CD14-positive monocyte (primary cell): ENCODE results near the gene DPH1. TPM values are rescaled to one million over a fixed set of nuclear protein-coding genes. Genes with fewer than 3 reads are reported as not detected.

Source experiments
- DNase-seq, 3 donors: peaks; one replicate each; pipeline ENCODE4 v3.0.0-alpha.2; 2011 to 2022
- H2AFZ ChIP-seq: 2 replicates; pipeline ENCODE4 v1.6.0; 2012; ENCODE audit warnings: mild to moderate bottlenecking, low read depth, low read length, inconsistent platforms; ENCODE audit not compliant: insufficient read depth, poor library complexity, severe bottlenecking
- H3K27ac ChIP-seq, 2 donors: 1 replicate in 1 of 2; 2 replicates in 1 of 2; pipeline ENCODE4 v1.5.1; 2012 to 2013; ENCODE audit warnings: low read length in 2 of 2, control low read depth in 1 of 2, inconsistent platforms in 1 of 2, low read depth in 1 of 2, mild to moderate bottlenecking in 1 of 2
- H3K27me3 ChIP-seq, 2 donors: one replicate each; pipeline versions ENCODE4 v1.6.0 to v1.6.1; 2011 to 2013; ENCODE audit warnings: low read length in 2 of 2; ENCODE audit not compliant: control insufficient read depth in 2 of 2, insufficient read depth in 2 of 2
- H3K36me3 ChIP-seq, 2 donors: replicated peaks in 1 of 2; 1 replicate in 1 of 2; 2 replicates in 1 of 2; pipeline versions ENCODE4 v1.5.1 to v1.6.1; 2012 to 2013; ENCODE audit warnings: low read length in 2 of 2, control low read depth in 1 of 2, inconsistent platforms in 1 of 2, mild to moderate bottlenecking in 1 of 2; ENCODE audit not compliant: insufficient read depth in 2 of 2, control insufficient read depth in 1 of 2
- H3K4me1 ChIP-seq, 2 donors: 1 replicate in 1 of 2; 2 replicates in 1 of 2; pipeline versions ENCODE4 v1.5.1 to v1.6.1; 2012 to 2013; ENCODE audit warnings: low read length in 2 of 2, control low read depth in 1 of 2, inconsistent platforms in 1 of 2, mild to moderate bottlenecking in 1 of 2, moderate library complexity in 1 of 2; ENCODE audit not compliant: insufficient read depth in 2 of 2, control insufficient read depth in 1 of 2
- H3K4me2 ChIP-seq: replicated peaks from 2 replicates; pipeline ENCODE3; 2012; ENCODE audit warnings: low read length, moderate library complexity, mild to moderate bottlenecking; ENCODE audit not compliant: poor library complexity, severe bottlenecking; ENCODE audit errors: extremely low read depth
- H3K4me3 ChIP-seq, 3 experiments: fragments of 200-600 bp in 1 of 3; sonication (generic) in 1 of 3; replicated peaks in 1 of 3; 1 replicate in 2 of 3; 2 replicates in 1 of 3; pipeline ENCODE4 v1.5.1; 2011 to 2013; ENCODE audit warnings: low read length in 3 of 3, mild to moderate bottlenecking in 3 of 3, control low read depth in 2 of 3, low read depth in 2 of 3, inconsistent platforms in 1 of 3, moderate library complexity in 1 of 3
- H3K79me2 ChIP-seq: 2 replicates; pipeline ENCODE4 v1.6.0; 2012; ENCODE audit warnings: mild to moderate bottlenecking, control low read depth, inconsistent platforms, low read length, moderate library complexity; ENCODE audit not compliant: insufficient read depth
- H3K9ac ChIP-seq: 2 replicates; pipeline ENCODE4 v1.6.0; 2017; ENCODE audit warnings: low read length, mild to moderate bottlenecking; ENCODE audit not compliant: insufficient read depth, poor library complexity, severe bottlenecking
- H3K9me3 ChIP-seq, 2 donors: replicated peaks in 1 of 2; 1 replicate in 1 of 2; 2 replicates in 1 of 2; pipeline versions ENCODE4 v1.5.1 to v1.6.1; 2012 to 2013; ENCODE audit warnings: low read length in 2 of 2, control low read depth in 1 of 2; ENCODE audit not compliant: control insufficient read depth in 1 of 2, insufficient read depth in 1 of 2
- H4K20me1 ChIP-seq: 2 replicates; pipeline ENCODE4 v1.6.0; 2012; ENCODE audit warnings: mild to moderate bottlenecking, low read length, control low read depth, moderate library complexity; ENCODE audit not compliant: insufficient read depth
- H3K27ac Mint-ChIP-seq, 7 donors: one replicate each; pipeline ENCODE4 v1.8.0; 2020; ENCODE audit warnings: mild to moderate bottlenecking in 7 of 7, mixed read lengths in 7 of 7, moderate library complexity in 6 of 7, inconsistent platforms in 2 of 7
- H3K27me3 Mint-ChIP-seq, 3 donors: one replicate each; pipeline ENCODE4 v1.8.0; 2021 to 2022; ENCODE audit warnings: low read depth in 3 of 3, mild to moderate bottlenecking in 3 of 3, mixed read lengths in 3 of 3, moderate library complexity in 3 of 3, inconsistent platforms in 1 of 3
- H3K36me3 Mint-ChIP-seq, 2 donors: one replicate each; pipeline ENCODE4 v1.8.0; 2020; ENCODE audit warnings: mixed read lengths in 2 of 2, inconsistent platforms in 1 of 2, mild to moderate bottlenecking in 1 of 2
- H3K4me1 Mint-ChIP-seq: one replicate; pipeline ENCODE4 v1.8.0; 2020; ENCODE audit warnings: mild to moderate bottlenecking, mixed read lengths
- H3K4me3 Mint-ChIP-seq, 2 donors: one replicate each; pipeline ENCODE4 v1.8.0; 2020; ENCODE audit warnings: mild to moderate bottlenecking in 2 of 2, mixed read lengths in 2 of 2, moderate library complexity in 1 of 2
- H3K9me3 Mint-ChIP-seq, 7 donors: one replicate each; pipeline ENCODE4 v1.8.0; 2020 to 2022; ENCODE audit warnings: mixed read lengths in 7 of 7, mild to moderate bottlenecking in 6 of 7, moderate library complexity in 6 of 7, inconsistent platforms in 2 of 7
- CTCF ChIP-seq: fragments of 200-600 bp; IDR thresholded peaks from one replicate; pipeline ENCODE4 v1.8.0; 2022; ENCODE audit warnings: antibody characterized with exemption, mild to moderate bottlenecking
- WGBS: methylation state at CpG from one replicate; pipeline ENCODE4 v1.1.5; 2013; ENCODE audit warnings: missing lambda C conversion rate; ENCODE audit not compliant: insufficient coverage; 5-methylcytosine and 5-hydroxymethylcytosine counted together
- intact Hi-C, 2 donors: fragments of 100-400 bp; cut with micrococcal nuclease; formaldehyde crosslinking; loops; one replicate each; pipeline versions ENCODE4 v1.15.0 to v1.15.1; 2023
- polyA plus RNA-seq, 3 donors: library from polyadenylated mRNA; depleted of rRNA in 1 of 3; unstranded in 2 of 3; stranded (reverse) in 1 of 3; fragments of 300-500 nt in 2 of 3; fragments of >200 nt in 1 of 3; fragmentation: Illumina TruSeq in 2 of 3; gene quantifications; 1 replicate in 2 of 3; 2 replicates in 1 of 3; pipeline ENCODE4 v1.2.3, GENCODE V29; 2012 to 2021

The DPH1 gene
- polyA plus RNA-seq, 3 donors: 7.5 to 29.4 (median 9.3) TPM

- Histone ChIP-seq H3K79me2 (no peaks in the 10 kb centered on the region), H3K9ac (peak overlapping the region; percentile 15), H3K4me3 (peak overlapping the region; percentile 29 to 75 (median 38)), H3K4me2 (peak overlapping the region; percentile 84), H3K9me3 (peaks cover 8 to 9% of the 10 kb centered on the region in 2 donors), H4K20me1 (no peaks in the 10 kb centered on the region), H2AFZ (peak overlapping the region; percentile 77), H3K36me3 (no peaks in the 10 kb centered on the region), H3K27ac (no peak overlapping the region), H3K4me1 (peaks cover 36 to 52% of the 10 kb centered on the region in 2 donors), H3K27me3 (peaks cover 27 to 78% of the 10 kb centered on the region in 2 donors)
- peak; percentile 59 for TF ChIP-seq CTCF
- intact Hi-C loops: loop anchor here in 1 of 2 donors (10.0 kb wide), 1 partner anchor 141 kb away; no protein-coding TSS in a partner anchor
- H3K4me3 Mint-ChIP-seq: peak overlapping the region; percentile 75 to 92
- peaks cover 66 to 90% (median 75%) of the 10 kb centered on the region in 3 donors for H3K27me3 Mint-ChIP-seq
- H3K36me3 Mint-ChIP-seq: peaks cover 5 to 7% of the 10 kb centered on the region in 2 donors
- peaks cover 0 to 27% (median 14%) of the 10 kb centered on the region in 7 donors for H3K9me3 Mint-ChIP-seq
- WGBS: under 1% methylated on average over 44 of the region's 55 CpGs
- H3K4me1 Mint-ChIP-seq: peaks cover 35% of the 10 kb centered on the region
- peak overlapping the region in 2 of 7 donors; percentile 48 to 54 for H3K27ac Mint-ChIP-seq
- DNase-seq: peak in 2 of 3 donors; percentile 24 to 43
Measured at GRCh38 chr17:2025622-2026309, 4.2 kb upstream of the DPH1 start.

GRCh38 chr17:2027528-2028233, 2.3 kb upstream of the DPH1 start:
- intact Hi-C loops: loop anchor here in 1 of 2 donors (10.0 kb wide), 1 partner anchor 143 kb away; no protein-coding TSS in a partner anchor

More at GRCh38 chr17:2027528-2028233, 2.3 kb upstream of the DPH1 start:
- Histone ChIP-seq H3K36me3 (no peaks in the 10 kb centered on the region), H4K20me1 (no peaks in the 10 kb centered on the region), H3K4me1 (peaks cover 41 to 57% of the 10 kb centered on the region in 2 donors), H3K27me3 (peaks cover 24 to 63% of the 10 kb centered on the region in 2 donors), H2AFZ (no peak overlapping the region), H3K4me2 (no peak overlapping the region), H3K79me2 (no peaks in the 10 kb centered on the region), H3K4me3 (no peak overlapping the region), H3K9me3 (peaks cover 8 to 9% of the 10 kb centered on the region in 2 donors), H3K27ac (no peak overlapping the region), H3K9ac (no peak overlapping the region)
- Mint-ChIP-seq H3K9me3 (peaks cover 0 to 25% (median 14%) of the 10 kb centered on the region in 7 donors), H3K4me1 (peaks cover 38% of the 10 kb centered on the region), H3K27me3 (peaks cover 58 to 71% (median 60%) of the 10 kb centered on the region in 3 donors), H3K36me3 (peaks cover 5 to 7% of the 10 kb centered on the region in 2 donors), H3K4me3 (peak overlapping the region in 1 of 2 donors; percentile 81), H3K27ac (peak overlapping the region in 1 of 7 donors; percentile 44)
- no peak for DNase-seq
- WGBS: 80% methylated on average over 5 of the region's 11 CpGs
- no peak for TF ChIP-seq CTCF
